ENCODE measurements around the gene MCU. TPM values are rescaled to one million over a fixed set of nuclear protein-coding genes. Genes with fewer than 3 reads are reported as not detected.

The MCU gene
- total and polyA plus RNA-seq, 2 experiments from 2014 or later = 31.6 to 41.7 TPM

DNA sequence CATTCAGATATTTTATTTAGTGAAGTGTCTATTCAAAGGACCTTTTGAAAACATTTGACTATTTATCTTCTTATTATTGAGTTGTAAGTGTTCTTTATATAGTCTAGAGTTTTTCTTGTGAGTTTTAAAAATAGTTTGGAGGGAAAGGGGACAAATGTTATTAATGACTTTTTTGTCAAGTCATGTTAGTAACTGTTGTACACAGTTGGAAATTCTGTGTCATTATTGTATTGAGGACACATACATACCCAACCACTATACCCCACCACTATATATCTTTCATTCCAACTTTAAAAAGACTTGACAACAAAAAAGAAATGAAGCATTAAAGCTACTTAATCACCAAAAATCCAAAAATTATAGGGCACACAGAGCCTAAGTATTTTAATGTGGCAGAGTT is 148.4 kb downstream of the MCU start:
- Histone ChIP-seq H3K27ac (no peak overlapping the region), H3K27me3 (no peaks in the 10 kb centered on the region), H3K9me3 (ENCODE audit: low read depth) (no peaks in the 10 kb centered on the region), H3K9me2 (replicated peaks; ENCODE audit: insufficient read depth) (no peaks in the 10 kb centered on the region), H3K4me2 (no peak overlapping the region), H4K20me1 (ENCODE audit: insufficient read depth, poor library complexity, severe bottlenecking) (no peaks in the 10 kb centered on the region), H3K4me1 (ENCODE audit: insufficient read depth) (no peaks in the 10 kb centered on the region), H3K36me3 (replicated peaks; ENCODE audit: insufficient read depth, low read depth) (no peaks in the 10 kb centered on the region), H2AFZ (no peak overlapping the region), H3K4me3 (no peak overlapping the region), H3K79me2 (peaks cover 12% of the 10 kb centered on the region)
- DNase-seq (ENCODE audit: low spot score) = no peak
- no peak for TF ChIP-seq EZH2phosphoT487 (IDR thresholded peaks at IDR 0.05; ENCODE audit: low read depth, severe bottlenecking, unreplicated experiment)
- TF ChIP-seq, protein P1, sequence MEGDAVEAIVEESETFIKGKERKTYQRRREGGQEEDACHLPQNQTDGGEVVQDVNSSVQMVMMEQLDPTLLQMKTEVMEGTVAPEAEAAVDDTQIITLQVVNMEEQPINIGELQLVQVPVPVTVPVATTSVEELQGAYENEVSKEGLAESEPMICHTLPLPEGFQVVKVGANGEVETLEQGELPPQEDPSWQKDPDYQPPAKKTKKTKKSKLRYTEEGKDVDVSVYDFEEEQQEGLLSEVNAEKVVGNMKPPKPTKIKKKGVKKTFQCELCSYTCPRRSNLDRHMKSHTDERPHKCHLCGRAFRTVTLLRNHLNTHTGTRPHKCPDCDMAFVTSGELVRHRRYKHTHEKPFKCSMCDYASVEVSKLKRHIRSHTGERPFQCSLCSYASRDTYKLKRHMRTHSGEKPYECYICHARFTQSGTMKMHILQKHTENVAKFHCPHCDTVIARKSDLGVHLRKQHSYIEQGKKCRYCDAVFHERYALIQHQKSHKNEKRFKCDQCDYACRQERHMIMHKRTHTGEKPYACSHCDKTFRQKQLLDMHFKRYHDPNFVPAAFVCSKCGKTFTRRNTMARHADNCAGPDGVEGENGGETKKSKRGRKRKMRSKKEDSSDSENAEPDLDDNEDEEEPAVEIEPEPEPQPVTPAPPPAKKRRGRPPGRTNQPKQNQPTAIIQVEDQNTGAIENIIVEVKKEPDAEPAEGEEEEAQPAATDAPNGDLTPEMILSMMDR (IDR thresholded peaks at IDR 0.05; ENCODE audit: poor library complexity) = no peak
- TF ChIP-seq EZH2 (IDR thresholded peaks at IDR 0.05; ENCODE audit: borderline replicate concordance) = no peak

DNA sequence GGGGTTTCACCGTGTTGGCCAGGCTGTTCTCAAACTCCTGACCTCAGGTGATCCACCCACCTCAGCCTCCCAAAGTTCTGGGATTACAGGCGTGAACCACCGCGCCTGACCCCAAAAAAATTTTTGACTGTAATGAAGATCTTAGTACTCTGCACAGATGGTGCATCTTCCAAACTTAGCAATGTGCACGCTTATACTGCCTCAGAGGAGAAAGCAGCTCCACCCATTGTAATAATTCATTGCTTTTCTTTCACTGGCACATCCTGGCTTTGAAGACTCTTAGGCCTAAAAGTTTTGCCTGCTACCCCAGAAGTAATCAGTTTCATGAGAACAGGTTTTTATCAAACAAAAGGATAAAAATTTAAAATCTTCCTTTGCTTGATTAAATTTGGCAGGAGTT is 149.5 kb downstream of the MCU start:
- no peaks in the 10 kb centered on the region for H3K4me1 ChIP-seq (ENCODE audit: insufficient read depth)
- WGBS (ENCODE audit: low lambda C conversion rate, missing lambda C conversion rate) = 73% methylated on average over 5 of the region's 5 CpGs
- no peak overlapping the region for H2AFZ ChIP-seq
- DNase-seq (ENCODE audit: low spot score) = no peak
- no peaks in the 10 kb centered on the region for H3K36me3 ChIP-seq (replicated peaks; ENCODE audit: insufficient read depth, low read depth)
- no peak overlapping the region for H3K4me2 ChIP-seq
- H3K27me3 ChIP-seq = no peaks in the 10 kb centered on the region
- H3K79me2 ChIP-seq = peaks cover 12% of the 10 kb centered on the region
- no peak for TF ChIP-seq EZH2phosphoT487 (IDR thresholded peaks at IDR 0.05; ENCODE audit: low read depth, severe bottlenecking, unreplicated experiment)
- TF ChIP-seq, protein P1 (IDR thresholded peaks at IDR 0.05; ENCODE audit: poor library complexity) = no peak
- TF ChIP-seq EZH2 (IDR thresholded peaks at IDR 0.05; ENCODE audit: borderline replicate concordance) = no peak
- H3K9me3 ChIP-seq (ENCODE audit: low read depth) = no peaks in the 10 kb centered on the region
- no peaks in the 10 kb centered on the region for H3K9me2 ChIP-seq (replicated peaks; ENCODE audit: insufficient read depth)
- H3K4me3 ChIP-seq = no peak overlapping the region
- no peak overlapping the region for H3K27ac ChIP-seq
- no peaks in the 10 kb centered on the region for H4K20me1 ChIP-seq (ENCODE audit: insufficient read depth, poor library complexity, severe bottlenecking)

DNA sequence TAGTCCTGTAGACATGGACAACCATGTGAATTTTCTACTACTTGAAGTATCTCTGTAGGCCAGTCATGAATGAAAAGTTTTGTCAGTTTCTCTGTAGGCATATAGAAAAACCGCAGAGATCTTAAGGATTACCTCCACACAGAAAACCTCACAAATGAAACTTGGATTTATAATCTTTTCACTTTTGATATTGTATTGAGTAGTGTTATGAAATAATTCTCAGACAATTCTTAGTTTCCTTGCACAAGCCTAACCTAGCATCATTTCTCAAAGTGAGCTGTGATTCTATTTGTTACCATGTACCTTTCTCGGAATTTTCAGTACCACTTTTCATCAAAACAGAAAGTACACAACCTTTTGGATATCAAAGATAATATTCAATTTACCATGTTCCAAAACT is 150.2 kb downstream of the MCU start:
- Histone ChIP-seq H3K4me1 (ENCODE audit: insufficient read depth) (no peaks in the 10 kb centered on the region), H3K79me2 (peaks cover 12% of the 10 kb centered on the region), H3K4me2 (no peak overlapping the region), H4K20me1 (ENCODE audit: insufficient read depth, poor library complexity, severe bottlenecking) (no peaks in the 10 kb centered on the region), H3K27me3 (no peaks in the 10 kb centered on the region), H3K9me3 (ENCODE audit: low read depth) (no peaks in the 10 kb centered on the region), H3K9me2 (replicated peaks; ENCODE audit: insufficient read depth) (no peaks in the 10 kb centered on the region), H3K4me3 (no peak overlapping the region), H2AFZ (no peak overlapping the region), H3K36me3 (replicated peaks; ENCODE audit: insufficient read depth, low read depth) (no peaks in the 10 kb centered on the region), H3K27ac (no peak overlapping the region)
- TF ChIP-seq EZH2 (IDR thresholded peaks at IDR 0.05; ENCODE audit: borderline replicate concordance) = no peak
- TF ChIP-seq, protein P1 (IDR thresholded peaks at IDR 0.05; ENCODE audit: poor library complexity) = no peak
- TF ChIP-seq EZH2phosphoT487 (IDR thresholded peaks at IDR 0.05; ENCODE audit: low read depth, severe bottlenecking, unreplicated experiment) = no peak
- WGBS (ENCODE audit: low lambda C conversion rate, missing lambda C conversion rate) = 94% methylated on average over 2 of the region's 2 CpGs
- no peak for DNase-seq (ENCODE audit: low spot score)

DNA sequence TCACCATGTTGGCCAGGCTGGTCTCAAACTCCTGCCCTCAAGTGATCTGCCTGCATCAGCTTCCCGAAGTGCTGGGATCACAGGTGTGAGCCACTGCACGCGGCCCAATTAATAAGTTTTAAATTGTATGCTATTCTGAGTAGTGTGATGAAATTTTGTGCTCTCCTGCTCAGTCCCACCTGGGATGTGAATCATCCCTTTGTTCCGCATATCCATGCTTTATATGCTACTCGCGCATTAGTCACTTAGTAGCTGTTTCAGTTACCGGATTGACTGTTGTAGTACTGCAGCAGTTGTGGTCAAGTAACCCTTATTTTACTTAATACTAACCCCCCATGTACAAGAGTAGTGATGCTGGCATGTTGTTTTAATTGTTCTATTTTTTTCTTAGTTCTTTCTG is 154.3 kb downstream of the MCU start:
- no peaks in the 10 kb centered on the region for H3K27me3 ChIP-seq
- H3K4me3 ChIP-seq = no peak overlapping the region
- TF ChIP-seq EZH2 (IDR thresholded peaks at IDR 0.05; ENCODE audit: borderline replicate concordance) (no peak), EZH2phosphoT487 (IDR thresholded peaks at IDR 0.05; ENCODE audit: low read depth, severe bottlenecking, unreplicated experiment) (no peak)
- TF ChIP-seq, protein P1 (IDR thresholded peaks at IDR 0.05; ENCODE audit: poor library complexity) = no peak
- no peaks in the 10 kb centered on the region for H3K36me3 ChIP-seq (replicated peaks; ENCODE audit: insufficient read depth, low read depth)
- peaks cover 9% of the 10 kb centered on the region for H3K79me2 ChIP-seq
- H2AFZ ChIP-seq = no peak overlapping the region
- no peaks in the 10 kb centered on the region for H3K9me2 ChIP-seq (replicated peaks; ENCODE audit: insufficient read depth)
- no peak overlapping the region for H3K4me2 ChIP-seq
- WGBS (ENCODE audit: low lambda C conversion rate, missing lambda C conversion rate) = 85% methylated on average over 7 of the region's 7 CpGs
- no peaks in the 10 kb centered on the region for H3K9me3 ChIP-seq (ENCODE audit: low read depth)
- no peaks in the 10 kb centered on the region for H4K20me1 ChIP-seq (ENCODE audit: insufficient read depth, poor library complexity, severe bottlenecking)
- DNase-seq (ENCODE audit: low spot score) = no peak
- no peak overlapping the region for H3K27ac ChIP-seq
- no peaks in the 10 kb centered on the region for H3K4me1 ChIP-seq (ENCODE audit: insufficient read depth)
